ENCODE measurements around the gene KRR1.

GRCh38 chr12:75491169-75491568 lies 20.2 kb downstream of the KRR1 start:
- TF ChIP-seq CTCF (IDR thresholded peaks at IDR 0.05): no peak
- no peak for TF ChIP-seq POLR2A (IDR thresholded peaks at IDR 0.05)
- TF ChIP-seq EP300 (IDR thresholded peaks at IDR 0.05): no peak

Measured in ovary (tissue), 3 donors.